ENCODE data around the gene SH3GL3. TPM values are rescaled to one million over a fixed set of nuclear protein-coding genes. Genes with fewer than 3 reads are reported as not detected.

Gene SH3GL3
- total RNA-seq, 6 experiments from 2014 or later, result not detected

GRCh38 chr15:83477172-83477807 lies 30.1 kb downstream of the SH3GL3 start:
- no peak for DNase-seq
- peaks cover 3% of the 10 kb centered on the region; the same call in 1 of the 2 replicates for H3K27me3 Mint-ChIP-seq (ENCODE audit: insufficient read depth)
- H3K36me3 Mint-ChIP-seq (ENCODE audit: low read depth), result no peaks in the 10 kb centered on the region
- TF ChIP-seq CTCF (IDR thresholded peaks at IDR 0.05), result no peak
- H3K4me1 Mint-ChIP-seq (ENCODE audit: low read depth), result no peaks in the 10 kb centered on the region
- no peak overlapping the region for H3K27ac Mint-ChIP-seq
- no peak overlapping the region for H3K4me3 Mint-ChIP-seq
- H3K9me3 Mint-ChIP-seq, result peaks cover 12% of the 10 kb centered on the region; the same call in 1 of the 2 replicates

- H3K4me3 Mint-ChIP-seq, result no peak overlapping the region
- H3K4me1 Mint-ChIP-seq (ENCODE audit: low read depth), result no peaks in the 10 kb centered on the region
- TF ChIP-seq CTCF (IDR thresholded peaks at IDR 0.05), result no peak
- no peaks in the 10 kb centered on the region for H3K36me3 Mint-ChIP-seq (ENCODE audit: low read depth)
- peaks cover 3% of the 10 kb centered on the region; the same call in 1 of the 2 replicates for H3K27me3 Mint-ChIP-seq (ENCODE audit: insufficient read depth)
- no peak overlapping the region for H3K27ac Mint-ChIP-seq
- peaks cover 10% of the 10 kb centered on the region; the same call in 1 of the 2 replicates for H3K9me3 Mint-ChIP-seq
- no peak for DNase-seq
These were observed 30.8 kb downstream of the SH3GL3 start for GRCh38 chr15:83477808-83478537.

- TF ChIP-seq CTCF (IDR thresholded peaks at IDR 0.05), result no peak
- H3K9me3 Mint-ChIP-seq, result peaks cover 32% of the 10 kb centered on the region
- DNase-seq, result no peak
- no peaks in the 10 kb centered on the region for H3K36me3 Mint-ChIP-seq (ENCODE audit: low read depth)
- H3K27ac Mint-ChIP-seq, result no peak overlapping the region
- peaks cover 5% of the 10 kb centered on the region for H3K27me3 Mint-ChIP-seq (ENCODE audit: insufficient read depth)
- H3K4me3 Mint-ChIP-seq, result no peak overlapping the region
- no peaks in the 10 kb centered on the region for H3K4me1 Mint-ChIP-seq (ENCODE audit: low read depth)
These were observed 36.5 kb downstream of the SH3GL3 start for GRCh38 chr15:83483612-83484011.

GRCh38 chr15:83484636-83485035 lies 37.5 kb downstream of the SH3GL3 start:
- DNase-seq, result no peak
- no peaks in the 10 kb centered on the region for H3K36me3 Mint-ChIP-seq (ENCODE audit: low read depth)
- no peak overlapping the region for H3K4me3 Mint-ChIP-seq
- no peaks in the 10 kb centered on the region for H3K4me1 Mint-ChIP-seq (ENCODE audit: low read depth)
- no peak for TF ChIP-seq CTCF (IDR thresholded peaks at IDR 0.05)
- H3K9me3 Mint-ChIP-seq, result peaks cover 32% of the 10 kb centered on the region
- H3K27me3 Mint-ChIP-seq (ENCODE audit: insufficient read depth), result peaks cover 5% of the 10 kb centered on the region
- H3K27ac Mint-ChIP-seq, result no peak overlapping the region

GRCh38 chr15:83486363-83486762 lies 39.2 kb downstream of the SH3GL3 start:
- Mint-ChIP-seq H3K4me3 (no peak overlapping the region), H3K27ac (no peak overlapping the region), H3K36me3 (ENCODE audit: low read depth) (no peaks in the 10 kb centered on the region), H3K27me3 (ENCODE audit: insufficient read depth) (peaks cover 2% of the 10 kb centered on the region), H3K4me1 (ENCODE audit: low read depth) (no peaks in the 10 kb centered on the region), H3K9me3 (peaks cover 32% of the 10 kb centered on the region)
- DNase-seq, result no peak
- no peak for TF ChIP-seq CTCF (IDR thresholded peaks at IDR 0.05)

All from HFFc6 (cell line).